A673 (cell line): Measurements from ENCODE around the gene SATB2. TPM values are rescaled to one million over a fixed set of nuclear protein-coding genes. Genes with fewer than 3 reads are reported as not detected.

ENCODE experiments used
- BruUV-seq: library from RNA; stranded (reverse); fragments of 400-500 nt; replicated peaks from 2 replicates; lab custom pipeline; 2021; lab: Mats Ljungman, UMichigan
- CTCF ChIA-PET: fragments of 300-600 bp; sonication (Branson Sonifier 250); formaldehyde crosslinking; loops from one replicate; lab custom pipeline; 2022; ENCODE audit warnings: antibody characterized with exemption; lab: Charles Lee
- POLR2A ChIA-PET: fragments of 300-600 bp; sonication (Branson Sonifier 250); formaldehyde crosslinking; loops from one replicate; lab custom pipeline; 2022; ENCODE audit warnings: antibody characterized with exemption; ENCODE audit not compliant: low non-redundant PET; lab: Charles Lee
- DNase-seq: peaks from one replicate; pipeline ENCODE4 v3.0.0-alpha.2; 2015; ENCODE audit warnings: low spot score
- H3K27ac ChIP-seq: fragments of 200-600 bp; sonication (generic); 2 replicates; pipeline ENCODE4 v1.5.1; 2016; ENCODE audit warnings: mixed run types, low read depth, mild to moderate bottlenecking, mixed read lengths, antibody characterized with exemption, low read length; ENCODE audit not compliant: poor library complexity, severe bottlenecking
- H3K27me3 ChIP-seq: fragments of 200-600 bp; sonication (generic); replicated peaks from 2 replicates; pipeline ENCODE4 v1.6.1; 2017; ENCODE audit warnings: mixed run types, low read depth, mild to moderate bottlenecking, mixed read lengths, antibody characterized with exemption, low read length; ENCODE audit not compliant: insufficient read depth, poor library complexity
- H3K36me3 ChIP-seq: fragments of 200-600 bp; sonication (generic); 2 replicates; pipeline ENCODE4 v1.6.1; 2016; ENCODE audit warnings: mixed run types, mild to moderate bottlenecking, mixed read lengths, antibody characterized with exemption, low read length; ENCODE audit not compliant: insufficient read depth, poor library complexity, severe bottlenecking
- H3K4me1 ChIP-seq: fragments of 200-600 bp; sonication (generic); 2 replicates; pipeline ENCODE4 v1.6.1; 2017; ENCODE audit warnings: mixed run types, mild to moderate bottlenecking, mixed read lengths, antibody characterized with exemption, low read length; ENCODE audit not compliant: insufficient read depth, poor library complexity, severe bottlenecking
- H3K4me3 ChIP-seq: fragments of 200-600 bp; sonication (generic); 2 replicates; pipeline ENCODE4 v1.5.1; 2016; ENCODE audit warnings: low read depth, mixed run types, mild to moderate bottlenecking, mixed read lengths, low read length; ENCODE audit not compliant: poor library complexity, severe bottlenecking
- H3K9me3 ChIP-seq: fragments of 200-600 bp; sonication (generic); 2 replicates; pipeline ENCODE4 v1.6.1; 2016; ENCODE audit warnings: mixed run types, low read depth, mild to moderate bottlenecking, mixed read lengths, antibody characterized with exemption, low read length; ENCODE audit not compliant: poor library complexity, severe bottlenecking
- CTCF ChIP-seq: fragments of 300-800, 200-600 bp; sonication (generic); conservative IDR thresholded peaks from 2 replicates; pipeline ENCODE4 v1.5.1; 2017; ENCODE audit warnings: low read depth, mild to moderate bottlenecking, antibody characterized with exemption, low read length, moderate library complexity, mixed read lengths
- EZH2 ChIP-seq: fragments of 200-600 bp; sonication (generic); IDR thresholded peaks from 2 replicates; pipeline ENCODE4 v1.6.1; 2017; ENCODE audit warnings: borderline replicate concordance, low read depth, mild to moderate bottlenecking, mixed read lengths, antibody characterized with exemption, low read length; ENCODE audit not compliant: poor library complexity, severe bottlenecking
- intact Hi-C: fragments of 100-400 bp; cut with micrococcal nuclease; formaldehyde crosslinking; loops from one replicate; pipeline ENCODE4 v1.10.0; 2022; ENCODE audit not compliant: unreplicated experiment
- total RNA-seq: library from RNA; stranded (reverse); gene quantifications from 2 replicates; pipeline ENCODE4 v1.2.3, GENCODE V29; 2021

SATB2 gene
- total RNA-seq, 1 experiment from 2014 or later = 23.2 TPM

- Histone ChIP-seq H3K9me3 (no peaks in the 10 kb centered on the region), H3K36me3 (no peaks in the 10 kb centered on the region), H3K27ac (no peak overlapping the region), H3K4me3 (no peak overlapping the region), H3K4me1 (peaks cover 10% of the 10 kb centered on the region), H3K27me3 (no peaks in the 10 kb centered on the region)
- intact Hi-C loops = no loop called here
- no TSS peak for BruUV-seq
- CTCF ChIA-PET = no interaction called here
- POLR2A ChIA-PET = no interaction called here
- DNase-seq = no peak
- TF ChIP-seq CTCF (no peak), EZH2 (no peak)
Observed at GRCh38 chr2:199306116-199306515, 151.6 kb downstream of the SATB2 start.

- Histone ChIP-seq H3K27me3 (no peaks in the 10 kb centered on the region), H3K36me3 (no peaks in the 10 kb centered on the region), H3K27ac (no peak overlapping the region), H3K4me1 (no peaks in the 10 kb centered on the region), H3K9me3 (no peaks in the 10 kb centered on the region), H3K4me3 (no peak overlapping the region)
- no peak for DNase-seq
- ChIA-PET POLR2A (interaction anchor here (0.6 kb wide), 1 partner anchor 125 kb away, joined by 7 read pairs; no protein-coding TSS in a partner anchor), CTCF (no interaction called here)
- no TSS peak for BruUV-seq
- TF ChIP-seq EZH2 = no peak
- TF ChIP-seq CTCF = no peak
- intact Hi-C loops = no loop called here
Observed at GRCh38 chr2:199303728-199304177, 154.0 kb downstream of the SATB2 start.

- H3K4me1 ChIP-seq = no peaks in the 10 kb centered on the region
- ChIA-PET POLR2A (no interaction called here), CTCF (no interaction called here)
- intact Hi-C loops = no loop called here
- H3K9me3 ChIP-seq = no peaks in the 10 kb centered on the region
- no peaks in the 10 kb centered on the region for H3K36me3 ChIP-seq
- no peak overlapping the region for H3K27ac ChIP-seq
- no peak for DNase-seq
- no peak overlapping the region for H3K4me3 ChIP-seq
- TF ChIP-seq EZH2 (no peak), CTCF (no peak)
- no peaks in the 10 kb centered on the region for H3K27me3 ChIP-seq
- BruUV-seq = no TSS peak
Observed at GRCh38 chr2:199302851-199303250, 154.9 kb downstream of the SATB2 start.
